Stimulated activated CD4-positive, alpha-beta T cell treated with anti-CD3 and anti-CD28 coated beads, Interleukin-1b, Interleukin-23, amount 100 ng/mL, for 48 hours (primary cell): ENCODE measurements around the gene KRT17.
"Not testable (repeated sequence)": the region's sequence is repeated elsewhere in the genome, so short reads cannot be mapped to it uniquely, and the experiment has no call there.

ENCODE experiments used
- DNase-seq: peaks from one replicate; pipeline ENCODE4 v3.0.0-alpha.2; 2020

Gene KRT17

DNA sequence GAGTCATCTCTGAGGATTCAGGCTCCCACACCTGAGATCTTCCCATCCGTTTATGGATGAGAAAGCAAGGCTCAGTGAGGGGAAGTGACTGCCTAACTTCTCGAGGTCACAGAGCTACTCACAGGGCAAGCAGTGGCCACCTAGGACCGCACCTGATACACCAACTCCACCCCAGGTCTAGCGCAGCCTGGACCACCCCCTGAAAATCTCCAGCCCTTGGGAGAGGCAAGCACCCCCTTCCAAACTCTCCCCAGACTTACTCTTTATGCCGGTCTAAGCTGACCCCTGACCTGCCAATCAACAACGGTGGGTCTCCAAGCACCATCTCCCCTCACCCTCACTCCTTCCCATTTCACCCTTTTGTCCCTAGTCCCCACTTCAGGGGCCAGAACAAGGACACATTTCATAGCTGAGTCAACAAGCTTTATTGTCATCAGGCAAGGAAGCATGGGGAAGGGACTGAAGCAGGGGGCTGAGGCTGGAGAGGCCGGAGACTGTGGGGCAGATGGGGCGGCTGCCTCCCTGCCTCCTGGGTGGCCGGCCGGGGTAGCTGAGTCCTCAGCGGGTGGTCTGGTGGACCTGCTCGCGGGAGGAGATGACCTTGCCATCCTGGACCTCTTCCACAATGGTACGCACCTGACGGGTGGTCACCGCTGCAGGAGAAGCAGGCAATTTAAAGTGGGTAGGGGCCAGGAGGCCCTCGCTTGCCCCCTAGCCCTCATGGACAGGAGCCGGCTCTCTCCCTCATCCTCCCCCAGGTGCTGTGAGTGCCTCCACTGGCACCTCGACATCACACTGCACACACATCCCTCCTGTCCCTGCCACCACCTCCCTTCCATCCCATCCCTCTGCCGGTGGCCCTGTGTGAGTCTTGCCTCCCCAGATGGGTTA, 5.1 kb downstream of the KRT17 start:
- no peak for DNase-seq

DNA sequence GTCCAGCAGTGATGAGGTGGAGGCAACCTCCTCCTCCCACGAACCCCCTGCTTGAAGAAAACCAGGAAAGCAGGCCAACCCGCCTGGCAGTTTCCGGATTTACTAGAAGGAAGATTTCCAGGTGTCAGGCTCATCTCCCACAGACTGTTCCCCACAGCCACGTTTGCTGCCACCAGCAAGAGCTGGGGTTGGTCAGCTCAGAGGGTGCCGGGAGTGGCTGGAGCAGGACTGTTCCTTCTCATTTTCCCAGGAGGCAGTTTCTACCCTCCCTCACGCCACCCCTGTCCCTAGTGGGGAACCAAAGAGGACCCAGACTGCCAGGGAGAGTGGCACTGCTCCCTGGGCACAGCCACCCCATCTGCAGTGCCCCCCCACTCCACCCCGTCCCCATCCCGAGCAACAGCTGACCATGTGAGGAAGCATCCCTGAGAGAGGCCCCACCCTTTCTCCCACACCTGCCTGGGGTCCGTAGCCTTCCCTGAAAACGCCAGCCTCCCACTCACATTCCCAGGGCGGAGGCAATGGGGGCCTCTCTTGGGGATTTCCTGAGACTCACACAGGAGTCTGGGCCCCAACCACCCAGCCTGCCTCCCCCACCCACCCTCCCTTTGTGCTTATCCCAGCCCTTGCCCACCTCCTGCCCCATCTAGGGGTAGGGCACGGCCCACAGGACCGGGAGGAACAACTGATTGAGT, 5.9 kb downstream of the KRT17 start:
- no peak for DNase-seq

DNA sequence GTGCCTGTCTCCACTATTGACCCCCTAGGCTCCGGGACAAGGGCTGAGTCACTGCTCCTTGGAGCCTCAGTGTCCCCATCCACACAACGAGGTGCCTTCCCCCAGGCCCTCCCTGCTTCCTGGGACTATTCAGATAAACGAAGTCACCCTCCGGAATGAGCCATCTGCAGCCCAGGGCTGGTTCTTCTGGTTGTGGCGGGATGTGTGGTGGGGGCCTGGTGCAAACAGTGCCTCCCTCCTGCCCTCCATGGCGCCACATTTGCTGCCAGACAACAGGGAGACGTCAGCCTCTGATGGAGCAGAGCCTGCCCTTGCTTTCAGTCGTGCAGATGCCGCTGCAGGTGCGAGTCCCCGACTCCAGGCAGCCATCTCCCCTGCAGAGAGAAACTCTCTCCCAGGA, 6.7 kb downstream of the KRT17 start:
- no peak for DNase-seq

DNA sequence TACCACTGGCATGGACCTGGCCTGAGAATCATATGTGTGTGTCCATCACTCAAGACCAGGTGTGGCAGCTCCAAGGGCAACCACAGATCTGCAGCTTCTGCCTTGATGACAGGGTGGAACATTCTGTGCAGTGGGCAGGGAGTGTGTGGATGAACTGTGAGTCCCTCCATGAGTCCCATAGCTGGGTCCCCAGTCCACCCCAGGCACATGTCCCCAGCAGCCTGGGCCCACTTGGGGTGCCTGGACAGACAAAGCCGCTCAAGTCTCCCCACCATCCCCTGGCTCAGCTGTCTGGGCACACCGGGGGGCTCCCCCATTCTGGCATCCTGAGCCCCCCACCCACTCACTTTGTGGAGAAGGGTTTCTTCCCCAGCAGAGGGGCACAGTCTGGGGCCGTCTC, 7.2 kb downstream of the KRT17 start:
- no peak for DNase-seq

DNA sequence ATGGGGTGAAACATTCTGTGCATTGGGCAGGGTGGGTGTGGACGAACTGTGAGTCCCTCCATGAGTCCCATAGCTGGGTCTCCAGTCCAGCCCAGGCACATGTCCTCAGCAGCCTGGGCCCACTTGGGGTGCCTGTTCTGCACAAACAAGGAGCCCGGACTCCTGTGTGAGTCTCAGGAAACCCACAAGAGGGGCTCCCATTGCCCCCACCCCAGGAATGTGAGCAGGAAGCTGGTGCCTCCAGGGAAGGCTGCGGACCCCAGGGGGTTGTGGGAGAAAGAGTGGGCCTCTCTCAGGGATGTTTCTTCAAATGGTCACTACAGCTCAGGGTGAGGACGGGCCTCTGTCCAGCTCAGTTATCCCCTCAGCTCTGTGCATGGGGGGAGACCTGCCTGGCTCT, 7.9 kb downstream of the KRT17 start:
- DNase-seq, result not testable (repeated sequence)

DNA sequence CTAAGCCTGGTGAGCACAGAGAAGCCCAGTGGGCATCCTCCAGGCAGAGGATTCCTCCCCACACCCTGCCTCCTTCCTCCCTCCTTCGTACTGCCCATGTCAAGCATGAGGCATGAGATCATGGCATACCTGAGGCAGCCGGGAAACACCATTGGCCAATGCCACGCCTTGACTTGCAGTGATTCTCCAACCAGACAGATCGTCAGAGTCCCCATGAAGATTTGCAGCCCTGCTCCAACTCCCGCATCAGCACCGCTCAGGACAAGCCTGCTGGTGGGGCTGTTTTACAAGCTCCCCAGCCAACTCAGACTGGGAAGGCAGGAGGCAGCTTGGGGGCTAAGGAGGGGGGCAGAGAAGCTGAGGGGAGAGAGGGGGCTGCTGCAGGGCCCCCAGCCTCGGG, 8.9 kb downstream of the KRT17 start:
- DNase-seq, result no peak

DNA sequence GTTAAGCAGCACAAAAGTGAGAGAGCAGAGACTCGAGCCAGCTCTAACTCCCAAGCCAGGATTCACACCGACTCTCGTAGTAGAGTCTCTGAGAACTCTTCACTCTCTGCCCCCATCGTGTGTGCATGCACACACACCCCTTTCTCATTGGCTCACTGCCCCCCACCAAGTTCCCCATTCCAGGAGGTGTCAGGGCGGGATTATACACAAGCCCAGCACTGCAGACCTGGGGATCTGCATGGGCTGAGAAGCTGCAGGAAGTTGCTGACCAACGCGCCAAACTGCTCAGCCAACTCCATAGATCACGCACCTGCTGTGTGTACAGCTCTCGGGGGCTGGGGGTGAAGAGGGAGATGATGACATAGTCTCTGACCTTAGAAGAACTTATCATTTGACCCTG, 9.6 kb downstream of the KRT17 start:
- not testable (repeated sequence) for DNase-seq

DNA sequence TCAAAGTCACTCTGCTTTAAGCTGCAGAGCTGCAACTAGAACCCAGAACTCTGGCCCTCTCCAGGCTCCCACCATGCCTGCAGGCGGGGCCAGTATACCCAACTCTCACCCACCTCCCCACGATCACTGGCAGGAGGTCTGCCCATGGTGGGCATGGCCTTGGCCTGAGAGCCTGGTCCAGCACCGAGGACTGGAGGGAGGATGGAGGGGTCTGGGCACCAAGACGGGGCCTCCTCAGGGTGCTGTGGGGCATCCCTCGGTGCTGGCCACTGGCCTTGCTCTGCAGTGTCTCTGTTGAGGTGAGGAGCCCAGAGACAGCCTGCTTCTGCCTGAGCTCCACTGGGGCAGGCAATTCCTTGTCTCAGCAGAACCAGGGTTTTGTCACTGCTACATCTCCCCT, 10.3 kb downstream of the KRT17 start:
- no peak for DNase-seq

DNA sequence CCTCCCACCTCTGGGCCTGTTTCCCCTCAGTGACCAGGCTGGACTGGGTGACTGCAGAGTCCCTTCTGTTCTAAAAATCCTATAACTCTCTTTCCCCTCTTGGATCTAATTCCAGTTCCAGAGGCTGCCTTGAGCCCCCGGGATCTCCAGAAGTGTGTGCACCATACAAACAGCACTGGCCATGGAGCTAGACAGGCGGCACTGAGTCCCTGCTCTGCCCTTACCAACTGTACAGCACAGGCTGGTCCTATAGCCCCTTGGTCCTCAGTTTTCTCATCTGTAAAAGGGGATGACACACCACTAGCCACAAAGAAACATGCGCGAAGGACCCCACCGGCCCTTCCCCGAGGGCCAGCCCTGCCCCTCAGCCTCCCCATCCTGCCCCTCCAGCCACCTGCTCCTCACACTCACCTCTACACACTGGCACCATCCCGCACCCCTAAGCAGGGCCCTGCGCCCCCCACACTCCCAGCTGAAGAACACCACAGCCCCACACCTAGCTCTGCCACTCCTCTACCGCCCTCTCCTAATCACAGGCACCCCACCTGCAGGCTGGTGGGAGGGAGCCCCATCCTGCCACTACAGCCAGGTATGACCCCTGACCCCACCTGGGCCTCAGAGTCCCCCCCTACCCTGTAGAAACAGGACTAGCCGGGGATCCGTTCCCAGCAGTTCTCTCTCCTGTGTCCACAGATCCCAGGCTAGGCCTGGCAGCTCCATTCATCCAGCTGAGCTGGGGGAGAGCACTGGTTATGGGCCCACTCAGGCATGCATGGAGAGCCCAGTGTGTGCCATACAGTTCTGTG, 10.9 kb downstream of the KRT17 start:
- no peak for DNase-seq

DNA sequence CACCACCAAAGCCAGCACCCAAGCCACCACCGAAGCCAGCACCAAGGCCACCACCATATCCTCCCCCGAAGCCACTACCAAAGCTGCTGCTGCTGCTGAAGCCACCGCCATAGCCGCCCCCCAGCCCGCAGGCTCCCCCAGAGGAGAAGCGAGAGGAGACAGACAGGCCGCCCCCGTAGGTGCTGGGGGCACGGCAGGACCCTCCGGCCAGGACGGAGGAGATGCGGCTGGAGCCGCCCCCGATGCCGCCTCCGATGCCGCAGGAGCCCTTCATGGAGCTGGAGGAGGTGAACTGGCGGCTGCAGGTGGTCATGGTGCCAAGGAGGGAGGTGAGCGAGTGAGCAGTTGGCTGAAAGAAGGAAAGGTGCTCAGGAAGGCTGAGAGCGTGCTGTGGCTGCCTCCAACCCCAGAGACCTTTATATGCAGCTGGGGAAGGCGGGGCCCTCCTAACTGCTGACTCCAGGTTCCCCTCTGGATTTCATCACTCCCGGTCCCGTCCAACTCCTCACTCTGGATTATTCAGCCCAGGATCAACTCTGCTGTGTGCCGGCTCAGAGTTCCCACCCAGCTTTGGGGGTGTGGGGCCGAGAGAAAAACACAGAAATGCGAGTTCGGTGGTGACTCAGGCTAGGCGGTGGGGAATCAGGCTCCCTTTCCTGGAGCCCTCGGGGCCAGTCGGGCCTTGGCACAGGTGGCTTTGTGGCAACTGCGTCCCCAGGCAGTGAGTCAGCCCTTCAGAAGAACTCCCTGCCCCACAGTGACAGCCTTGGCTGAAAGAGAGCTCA, 11.8 kb downstream of the KRT17 start, which contains the start of gene KRT16:
KRT16 (minus strand) TSS at position 392 of the 785 bp plus-strand sequence; CDS start at position 313, 79 bp downstream.
- not testable (repeated sequence) for DNase-seq

DNA sequence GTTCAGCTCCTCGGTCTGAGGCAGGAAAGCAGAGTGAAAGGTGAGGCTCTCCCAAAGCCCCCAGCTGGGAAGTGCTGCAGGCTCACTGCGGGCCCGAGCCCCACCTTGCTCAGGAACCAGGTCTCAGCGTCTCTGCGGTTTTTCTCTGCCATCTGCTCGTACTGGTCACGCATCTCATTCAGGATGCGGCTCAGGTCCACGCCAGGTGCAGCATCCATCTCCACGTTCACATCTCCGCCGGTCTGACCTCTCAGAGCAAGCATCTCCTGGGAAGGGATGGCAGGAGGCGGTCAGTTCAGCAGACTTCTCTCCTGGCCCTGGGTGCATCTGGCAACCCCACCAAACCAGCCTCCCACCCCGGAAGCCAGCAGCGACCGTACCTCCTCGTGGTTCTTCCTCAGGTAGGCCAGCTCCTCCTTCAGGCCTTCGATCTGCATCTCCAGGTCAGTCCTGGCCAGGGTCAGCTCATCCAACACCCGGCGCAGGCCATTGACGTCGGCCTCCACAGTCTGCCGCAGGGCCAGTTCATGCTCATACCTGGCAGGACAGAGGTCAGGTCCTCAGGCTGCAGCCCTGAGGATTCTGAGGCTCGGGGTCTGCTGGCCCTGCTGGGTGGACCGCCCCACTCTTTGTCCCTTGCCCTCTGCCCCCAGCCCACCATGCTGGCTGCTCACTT, 13.3 kb downstream of the KRT17 start:
- no peak for DNase-seq

DNA sequence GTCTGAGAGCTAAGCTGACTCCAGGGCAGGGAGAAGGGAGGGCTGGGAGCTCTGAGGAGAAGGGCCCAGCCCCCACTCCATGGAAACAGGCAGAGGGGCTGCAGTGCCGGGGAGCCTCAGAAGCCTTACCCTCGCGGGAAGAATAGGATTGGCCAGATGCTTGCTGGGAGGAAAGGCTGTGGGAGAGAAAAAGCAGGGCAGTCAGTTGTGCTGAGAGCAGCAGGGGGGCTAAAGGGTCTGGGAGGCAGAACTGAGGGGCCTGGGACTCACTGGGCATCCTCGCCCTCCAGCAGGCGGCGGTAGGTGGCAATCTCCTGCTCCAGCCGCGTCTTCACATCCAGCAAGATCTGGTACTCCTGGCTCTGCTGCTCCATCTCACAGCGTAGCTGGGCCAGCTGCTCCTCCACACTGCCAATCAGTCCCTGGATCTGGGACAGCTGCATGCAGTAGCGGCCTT, 14.3 kb downstream of the KRT17 start:
- not testable (repeated sequence) for DNase-seq

DNA sequence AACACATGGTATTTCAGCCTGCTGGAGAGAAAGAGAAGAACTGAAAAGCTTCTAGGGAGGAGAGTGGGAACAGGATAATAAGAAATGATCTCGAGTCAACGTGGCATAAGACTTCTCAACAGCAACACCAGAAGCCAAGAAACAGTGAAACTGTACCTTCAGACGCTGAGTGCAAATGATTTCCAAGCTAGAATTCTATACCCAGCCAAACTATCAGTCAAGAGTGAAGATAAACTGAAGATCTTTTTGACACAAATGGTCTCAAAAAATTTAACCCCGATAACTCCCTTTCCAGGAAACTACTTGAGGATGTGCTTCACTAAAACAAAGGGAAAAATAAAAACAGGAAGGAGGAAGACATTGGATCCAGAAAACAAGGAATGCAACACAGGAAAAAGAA, 17.4 kb downstream of the KRT17 start:
- not testable (repeated sequence) for DNase-seq

DNA sequence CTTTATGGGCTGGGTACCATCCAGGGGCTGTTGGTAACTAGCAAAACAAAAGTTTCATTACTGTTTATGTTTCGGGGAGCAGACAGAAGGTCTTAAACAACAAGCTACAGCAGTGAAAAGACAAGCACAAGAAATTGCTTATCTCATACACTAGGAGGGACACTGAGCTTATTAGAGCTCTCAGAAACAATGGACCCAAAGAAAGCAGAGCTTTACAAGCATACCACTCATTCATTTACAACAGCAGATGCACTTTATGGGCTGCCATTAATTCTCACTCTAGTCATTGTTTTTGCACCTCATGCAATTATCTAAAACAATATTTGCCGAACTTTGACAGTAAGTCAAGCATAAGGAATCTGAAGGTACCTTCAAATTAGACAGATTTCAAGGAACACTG, 21.9 kb downstream of the KRT17 start:
- DNase-seq, result no peak

DNA sequence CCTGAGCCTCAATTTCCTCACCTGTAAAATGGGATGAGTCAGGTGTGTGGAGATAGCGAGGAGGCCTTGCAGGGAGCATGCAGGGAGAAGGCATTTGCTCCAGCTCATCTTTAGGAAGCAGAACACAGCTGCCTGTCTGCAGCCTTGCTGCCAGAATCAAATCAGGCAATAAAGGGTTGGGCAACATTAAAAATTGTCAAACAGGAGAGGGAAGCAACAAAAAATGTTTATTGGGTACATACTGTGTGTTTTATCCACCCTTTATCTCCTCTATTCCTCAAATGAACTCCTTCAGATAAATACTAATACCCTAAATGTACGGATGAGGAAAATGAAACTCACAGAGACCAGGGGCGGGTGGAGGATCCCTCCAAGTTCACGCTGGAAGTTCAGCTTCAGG, 24.1 kb downstream of the KRT17 start:
- DNase-seq, result no peak

DNA sequence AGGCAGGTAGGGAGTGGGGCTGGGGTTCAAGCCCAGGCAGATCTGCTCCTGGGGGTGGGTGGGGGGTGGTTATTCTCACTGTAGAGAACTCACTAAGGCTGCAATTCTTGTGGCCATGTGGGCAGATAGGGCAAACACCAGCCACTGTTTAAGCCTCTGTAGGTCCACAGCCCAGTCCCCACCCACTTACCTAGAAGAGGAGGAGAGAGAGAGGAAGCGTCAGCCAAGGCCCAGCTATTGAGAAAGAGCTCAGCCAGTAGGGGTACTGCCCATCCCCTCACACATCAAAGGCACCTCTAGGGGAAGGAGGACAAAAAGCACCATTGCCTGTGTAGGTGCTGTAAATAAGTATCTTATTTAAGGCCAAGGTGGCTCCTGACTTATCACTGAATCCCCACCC, 24.7 kb downstream of the KRT17 start:
- no peak for DNase-seq

DNA sequence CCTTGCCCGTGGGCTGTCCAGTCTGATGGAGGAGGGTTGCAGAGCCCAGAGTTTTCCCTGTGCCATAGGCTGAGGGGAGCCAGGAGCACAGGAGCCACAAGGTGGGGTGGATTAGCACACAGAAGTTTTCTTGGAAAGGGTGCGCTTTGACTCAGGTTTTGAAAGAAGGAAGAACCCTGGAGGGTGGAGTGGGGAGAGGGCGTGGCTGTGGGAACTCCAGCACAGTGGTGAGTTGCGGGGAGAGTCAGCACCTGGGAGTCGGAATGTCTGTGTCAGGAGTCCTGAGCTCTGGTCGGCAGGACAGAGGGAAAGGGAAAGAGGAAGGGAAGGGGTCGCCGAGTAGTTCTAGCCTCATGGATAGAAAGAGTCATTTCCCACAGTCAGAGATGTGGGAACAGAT, 28.8 kb downstream of the KRT17 start:
- no peak for DNase-seq

DNA sequence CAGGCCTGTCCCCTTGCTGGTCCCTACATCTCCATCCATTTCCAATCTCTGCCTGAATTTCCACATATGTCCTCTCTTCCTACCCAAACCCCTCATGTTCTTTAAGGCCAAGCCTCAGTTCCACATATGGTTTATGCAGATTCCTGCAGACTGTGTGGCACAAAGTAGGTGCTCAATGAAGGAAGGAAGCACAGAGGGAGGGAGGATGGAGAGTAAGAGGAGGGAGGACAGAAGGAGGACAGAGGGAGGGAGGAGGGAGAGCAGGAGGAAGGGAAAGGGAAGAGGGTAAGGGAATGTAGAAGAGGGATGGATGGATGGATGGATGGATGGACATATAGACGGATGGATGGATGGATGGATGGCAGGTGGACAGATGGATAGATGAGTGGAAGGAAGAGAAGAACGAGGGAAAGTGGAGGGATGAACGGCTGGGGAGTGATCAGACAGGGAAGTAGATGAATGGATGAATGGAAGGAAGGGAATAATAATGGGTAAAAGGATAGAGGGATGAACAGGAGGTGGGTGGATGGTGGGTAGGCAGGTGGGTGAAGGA, 29.9 kb downstream of the KRT17 start:
- DNase-seq, result no peak

DNA sequence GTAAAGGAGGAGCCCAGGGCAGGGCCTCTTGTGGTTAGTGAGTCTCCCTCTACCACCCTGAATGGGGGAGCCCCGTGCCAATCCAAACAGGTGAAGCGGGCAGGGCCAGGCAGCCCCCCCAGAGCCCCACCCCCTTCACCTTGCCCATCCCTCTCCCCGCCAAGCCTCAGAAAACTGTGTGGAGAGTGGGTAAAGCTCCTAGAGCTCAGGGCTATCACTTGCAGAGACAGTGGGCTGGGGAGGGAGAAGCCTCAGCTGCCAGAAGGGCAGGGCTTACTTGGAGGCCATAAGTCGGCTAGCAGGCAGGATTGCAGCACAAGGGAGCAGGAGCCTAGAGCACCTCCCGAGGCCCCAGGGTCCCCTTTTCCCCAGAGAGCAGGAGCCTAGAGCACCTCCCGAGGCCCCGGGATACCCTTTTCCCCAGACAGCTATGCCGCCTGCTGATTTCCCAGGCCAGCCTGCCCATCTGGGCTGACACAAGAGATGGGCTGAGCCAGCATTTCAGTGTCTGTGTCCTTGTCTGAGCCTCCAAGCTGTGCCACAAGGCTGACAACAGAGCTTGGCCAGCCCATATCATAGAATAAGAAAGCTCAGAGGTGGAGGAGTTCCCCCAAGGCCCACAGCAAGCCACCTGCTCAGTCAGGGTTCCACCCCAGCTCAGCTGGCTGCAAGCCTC, 30.9 kb downstream of the KRT17 start:
- no peak for DNase-seq

DNA sequence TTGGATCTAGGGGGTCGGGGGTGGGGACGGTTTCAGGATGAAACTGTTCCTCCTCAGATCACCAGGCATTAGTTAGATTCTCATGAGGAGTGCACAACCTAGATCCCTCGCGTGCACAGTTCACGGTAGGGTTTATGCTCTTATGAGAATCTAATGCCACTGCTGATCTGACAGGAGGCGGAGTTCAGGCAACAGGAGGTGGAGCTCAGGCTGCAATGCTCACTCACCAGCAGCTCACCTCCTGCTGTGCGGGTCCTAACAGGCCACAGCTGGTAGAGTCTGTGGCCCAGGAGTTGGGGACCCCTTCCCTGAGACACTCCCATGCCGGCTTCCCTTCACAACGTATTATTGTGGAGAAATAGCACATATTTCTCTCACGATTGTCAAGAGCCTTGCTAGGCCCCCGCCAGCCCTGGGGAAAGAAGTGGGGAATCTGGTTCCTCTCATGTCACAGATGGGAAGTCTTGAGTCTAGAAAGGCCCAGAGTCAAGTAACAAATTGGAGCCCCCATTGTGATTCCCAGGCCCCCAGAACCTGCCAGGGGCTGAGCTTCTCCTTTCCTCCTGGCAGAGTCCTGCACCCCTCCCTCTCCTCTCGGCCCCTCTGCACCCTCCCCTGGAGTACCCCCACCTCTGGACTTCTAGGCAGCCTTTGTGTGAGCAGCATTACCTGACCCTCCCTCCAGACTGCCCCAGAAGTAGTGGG, 31.6 kb downstream of the KRT17 start:
- DNase-seq, result no peak
